GM12801 (cell line): ENCODE results near the gene KSR1.

Experiments
- CTCF ChIP-seq: IDR thresholded peaks from one replicate; pipeline ENCODE4 v1.5.1; 2011; ENCODE audit warnings: control low read depth; ENCODE audit not compliant: insufficient read length; ENCODE audit errors: extremely low read depth

The KSR1 gene

DNA sequence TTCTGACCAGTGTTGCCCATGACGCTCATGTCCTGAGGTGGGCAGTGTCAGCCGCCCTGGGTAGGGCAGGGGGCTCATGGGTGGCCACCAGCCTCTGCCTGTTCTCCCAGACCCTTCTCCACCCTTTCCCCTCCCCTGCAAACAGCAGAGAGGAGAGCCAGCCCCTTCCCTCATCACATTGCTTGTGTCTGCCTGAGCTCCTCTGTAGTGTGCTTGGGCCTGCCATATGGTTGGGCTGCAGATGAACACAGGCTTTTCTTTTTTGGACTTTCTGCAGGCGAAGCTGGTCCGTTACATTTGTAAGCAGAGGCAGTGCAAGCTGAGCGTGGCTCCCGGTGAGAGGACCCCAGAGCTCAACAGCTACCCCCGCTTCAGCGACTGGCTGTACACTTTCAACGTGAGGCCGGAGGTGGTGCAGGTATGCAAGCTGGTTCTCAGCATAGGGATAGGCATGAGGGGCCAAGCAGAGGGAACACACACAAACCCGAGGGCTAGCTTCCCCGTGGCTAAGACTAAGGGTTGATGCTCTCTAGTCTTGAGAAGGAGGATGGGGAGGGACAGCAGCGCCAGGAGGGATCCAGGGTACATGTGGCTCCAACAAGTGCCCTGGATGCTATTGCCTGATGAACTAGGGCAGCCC lies 94.2 kb downstream of the KSR1 start:
- TF ChIP-seq CTCF: no peak

GRCh38 chr17:27550974-27551505 lies 94.8 kb downstream of the KSR1 start:
- TF ChIP-seq CTCF: no peak

DNA sequence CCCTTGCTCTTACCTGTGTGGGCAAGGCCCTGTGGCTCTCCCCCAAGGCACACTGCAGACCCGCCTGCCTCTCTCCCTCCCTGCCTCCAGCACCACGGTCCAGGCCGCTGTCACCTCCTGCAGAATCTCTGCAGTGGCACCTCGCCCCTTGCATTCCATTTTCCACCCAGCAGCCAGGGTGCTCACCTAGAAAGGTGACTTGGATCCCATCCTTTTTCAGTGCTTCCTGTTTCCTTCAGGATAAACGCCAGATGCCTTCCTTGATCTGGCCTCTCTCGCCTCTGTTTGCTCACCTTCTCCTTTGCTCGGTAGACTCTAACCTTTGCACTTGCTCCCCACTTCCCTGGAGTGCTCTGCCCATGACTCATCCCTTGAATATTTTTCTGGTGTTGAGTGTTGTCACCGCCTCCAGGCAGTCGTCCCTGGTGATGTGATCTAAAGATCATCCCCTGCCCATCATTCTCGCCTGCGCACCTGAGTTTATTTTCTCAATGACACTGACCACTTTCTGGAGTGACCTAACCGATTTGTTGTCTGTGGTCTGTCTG lies 95.5 kb downstream of the KSR1 start:
- TF ChIP-seq CTCF: no peak

GRCh38 chr17:27552276-27552732 lies 96.1 kb downstream of the KSR1 start:
- TF ChIP-seq CTCF: no peak

DNA sequence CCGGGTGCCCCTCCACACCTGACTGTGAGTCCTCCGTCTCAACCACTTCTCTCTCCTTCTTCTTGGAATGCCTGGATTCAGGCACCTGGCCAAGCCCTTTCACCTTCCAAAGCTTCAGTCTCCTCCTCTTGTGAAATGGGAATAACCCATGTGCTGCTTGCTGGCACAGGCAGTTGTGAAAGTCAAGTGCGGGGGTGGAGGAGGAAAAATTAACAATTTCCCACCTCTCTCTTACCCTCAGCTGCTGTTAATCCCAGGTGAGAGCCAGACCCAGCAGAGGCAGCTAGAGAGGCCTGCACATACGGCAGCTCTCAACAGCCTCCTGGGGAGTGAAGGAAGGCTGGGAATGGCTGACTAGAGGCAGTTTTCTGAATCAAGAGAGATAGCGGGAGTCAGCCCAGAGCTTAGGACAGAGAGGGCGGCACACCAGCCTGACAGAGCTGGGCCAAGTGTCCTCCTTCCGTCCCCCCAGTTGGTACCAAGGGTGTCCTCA lies 96.8 kb downstream of the KSR1 start:
- TF ChIP-seq CTCF: no peak

DNA sequence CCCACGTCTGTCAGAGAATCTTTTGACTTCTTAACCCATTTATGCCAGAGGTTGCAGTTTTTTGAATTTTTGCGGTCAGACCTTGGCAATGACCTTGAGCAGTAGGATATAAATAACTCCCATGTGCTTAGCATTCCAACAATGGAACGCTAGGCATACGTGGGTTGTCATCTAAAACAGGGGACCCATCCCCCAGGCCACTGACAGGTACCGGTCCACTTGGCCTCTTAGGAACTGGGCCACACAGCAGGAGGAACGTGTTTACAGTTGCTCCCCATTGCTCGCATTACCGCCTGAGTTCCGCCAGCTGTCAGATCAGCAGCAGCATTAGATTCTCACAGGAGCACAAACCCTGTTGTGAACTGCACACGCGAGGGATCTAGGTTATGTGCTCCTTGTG lies 97.9 kb downstream of the KSR1 start:
- TF ChIP-seq CTCF: no peak

- no peak for TF ChIP-seq CTCF
Measured at GRCh38 chr17:27554911-27555310, 98.7 kb downstream of the KSR1 start.
